Mesangial cell (primary cell): Measurements from ENCODE around the gene MYOM1. TPM values are rescaled to one million over a fixed set of nuclear protein-coding genes. Genes with fewer than 3 reads are reported as not detected.

Source experiments
- total RNA-seq: library from RNA; depleted of rRNA; stranded (reverse); fragments of >200 nt; gene quantifications from 2 replicates; pipeline ENCODE4 v1.2.3, GENCODE V29; 2015

The MYOM1 gene
- under 0.01 and 0.13 TPM in 2 replicates for total RNA-seq

GRCh38 chr18:3219631-3220335 is at the start of gene MYOM1:
Gene MYOM1, minus strand, starts transcription at chr18:3219968. Its CDS starts 4,745 bp downstream, at chr18:3215223.

DNA sequence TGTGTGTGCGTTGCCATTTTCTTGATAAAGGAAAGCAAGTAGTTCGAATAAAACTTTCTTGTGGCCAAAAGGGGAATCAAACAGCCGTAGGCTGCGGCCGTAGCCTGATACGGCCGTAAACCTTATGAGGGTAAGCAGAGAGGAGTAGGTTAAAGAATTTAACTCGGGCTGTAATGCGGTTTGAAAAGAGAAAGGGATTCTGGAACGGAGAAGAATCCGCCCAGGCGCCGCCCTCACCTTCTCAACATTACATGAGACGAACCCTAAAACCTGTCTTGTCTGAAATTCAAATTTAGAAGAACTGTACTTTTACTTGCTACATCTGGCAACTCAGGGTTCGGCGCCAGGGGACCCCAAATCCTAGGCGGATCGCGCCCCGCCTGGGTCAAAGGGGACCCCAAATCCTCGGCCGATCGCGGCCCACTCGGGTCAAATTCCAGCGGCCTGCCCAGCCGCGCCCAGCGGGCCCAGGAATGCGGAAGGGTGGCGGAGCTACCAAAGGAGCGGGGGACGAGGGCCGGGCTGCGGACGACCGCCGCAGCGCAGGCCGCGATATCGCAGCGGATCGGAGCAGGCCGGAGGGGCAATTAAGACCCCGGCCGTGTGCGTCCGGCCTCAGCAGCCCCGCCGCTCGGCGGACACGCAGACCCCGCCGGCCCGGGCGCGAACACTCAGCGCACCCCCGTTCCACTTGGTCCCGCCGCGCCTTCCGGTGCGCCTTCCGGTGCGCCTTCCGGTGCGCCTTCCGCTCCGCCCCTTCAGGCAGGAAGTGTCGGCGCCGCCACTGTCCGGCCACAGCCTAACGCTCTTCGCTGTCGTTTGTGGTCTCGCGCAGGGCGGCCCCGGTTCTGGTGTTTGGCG is 41.8 kb upstream of the MYOM1 start, which contains the start of gene MYL12B:
MYL12B (plus strand) TSS at position 761 of the 861 bp plus-strand sequence. CDS start 10,766 bp downstream, outside the sequence.

DNA sequence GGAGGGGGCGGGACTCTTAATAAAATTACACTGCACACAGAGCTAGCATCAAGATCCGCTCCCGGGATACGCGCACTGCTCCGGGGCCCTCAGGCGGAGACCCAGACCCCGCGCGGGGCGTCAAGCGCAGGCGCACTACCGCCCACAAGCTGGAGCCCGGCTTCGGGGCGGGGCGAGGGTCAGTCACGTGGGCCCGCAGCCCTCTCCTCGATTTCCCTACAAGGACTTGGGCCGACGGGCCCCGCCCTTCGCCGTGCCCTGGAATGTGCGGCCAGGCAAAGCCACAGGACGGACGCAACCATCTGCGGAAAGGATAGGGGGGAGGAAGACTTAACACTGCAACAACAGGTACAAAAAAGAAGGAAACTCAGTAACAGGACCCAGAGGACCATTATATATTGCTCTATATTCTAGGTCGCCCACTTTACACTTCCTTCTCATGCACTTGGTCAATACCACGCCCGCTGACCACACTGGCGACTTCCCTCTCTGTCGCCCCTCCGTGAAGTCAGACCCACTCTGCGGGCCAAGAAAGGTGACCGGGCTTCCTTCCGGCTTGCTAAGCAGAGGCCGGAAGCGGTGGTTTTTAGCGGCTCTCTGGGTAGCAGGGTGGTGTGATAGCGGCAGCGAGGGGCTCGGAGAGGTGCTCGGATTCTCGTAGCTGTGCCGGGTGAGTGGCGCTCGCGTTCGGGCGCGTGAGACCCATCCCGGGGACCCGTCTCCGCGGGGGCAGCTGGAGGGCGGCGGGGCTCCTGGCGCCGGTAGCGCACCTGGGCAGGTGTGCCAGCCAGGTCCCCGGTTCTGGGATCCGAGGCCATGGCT is 27.7 kb upstream of the MYOM1 start, which contains the start of gene MYL12A:
MYL12A (plus strand) TSS at position 562 of the 822 bp plus-strand sequence. CDS start 5,447 bp downstream, outside the sequence.

Other genes with a start within 250 kb of the MYOM1 start
- 18.6 and 29.3 TPM in 2 replicates for gene LPIN2, start 206.8 kb downstream of the MYOM1 start, total RNA-seq
- gene MYL12A, start 27.8 kb upstream of the MYOM1 start, total RNA-seq: 571 and 668 TPM in 2 replicates
- 366 and 426 TPM in 2 replicates for gene MYL12B, start 42.2 kb upstream of the MYOM1 start, total RNA-seq
- gene TGIF1, start 230.2 kb upstream of the MYOM1 start, total RNA-seq: 190 and 210 TPM in 2 replicates